Karpas-422 (cell line): ENCODE measurements around the gene KCNAB3. TPM values are rescaled to one million over a fixed set of nuclear protein-coding genes. Genes with fewer than 3 reads are reported as not detected.

ENCODE experiments used
- DNase-seq: peaks from one replicate; pipeline ENCODE4 v3.0.0-alpha.2; 2015
- H2AFZ ChIP-seq: fragments of 200-600 bp; sonication (generic); 2 replicates; pipeline ENCODE4 v1.6.1; 2014; ENCODE audit warnings: antibody characterized with exemption, low read length, mixed read lengths
- H3K27ac ChIP-seq: fragments of 200-600 bp; sonication (generic); 2 replicates; pipeline ENCODE4 v1.5.1; 2014; ENCODE audit warnings: mild to moderate bottlenecking, low read length, moderate library complexity
- H3K27me3 ChIP-seq: fragments of 200-600 bp; sonication (generic); 2 replicates; pipeline ENCODE4 v1.6.1; 2014; ENCODE audit warnings: low read length, mixed read lengths
- H3K36me3 ChIP-seq: fragments of 200-600 bp; sonication (generic); 2 replicates; pipeline ENCODE4 v1.6.1; 2014; ENCODE audit warnings: low read length, mixed read lengths; ENCODE audit not compliant: insufficient read depth
- H3K4me1 ChIP-seq: fragments of 200-600 bp; sonication (generic); 2 replicates; pipeline ENCODE4 v1.6.1; 2014; ENCODE audit warnings: mild to moderate bottlenecking, low read length, mixed read lengths
- H3K4me2 ChIP-seq: fragments of 200-600 bp; sonication (generic); 2 replicates; pipeline ENCODE4 v1.6.1; 2014; ENCODE audit warnings: low read length, low read depth, mild to moderate bottlenecking; ENCODE audit not compliant: poor library complexity, severe bottlenecking
- H3K4me3 ChIP-seq: fragments of 200-600 bp; sonication (generic); 2 replicates; pipeline ENCODE4 v1.5.1; 2014; ENCODE audit warnings: mild to moderate bottlenecking, antibody characterized with exemption, low read length, mixed read lengths
- H3K79me2 ChIP-seq: fragments of 200-600 bp; sonication (generic); 2 replicates; pipeline ENCODE4 v1.6.1; 2014; ENCODE audit warnings: mild to moderate bottlenecking, low read length, mixed read lengths
- H3K9ac ChIP-seq: fragments of 200-600 bp; sonication (generic); 2 replicates; pipeline ENCODE4 v1.6.0; 2014; ENCODE audit warnings: low read length
- H3K9me2 ChIP-seq: fragments of 200-600 bp; sonication (generic), shearing (Covaris generic); replicated peaks from 2 replicates; pipeline ENCODE4 v1.6.0; 2014; ENCODE audit warnings: mild to moderate bottlenecking, low read length, moderate library complexity; ENCODE audit not compliant: insufficient read depth
- H3K9me3 ChIP-seq: fragments of 300-700, 200-600 bp; sonication (generic); 2 replicates; pipeline ENCODE4 v1.6.1; 2014; ENCODE audit warnings: low read length, mixed read lengths
- H4K20me1 ChIP-seq: fragments of 200-600 bp; sonication (generic); 2 replicates; pipeline ENCODE4 v1.6.1; 2014; ENCODE audit warnings: mild to moderate bottlenecking, antibody characterized with exemption, low read length, low read depth; ENCODE audit not compliant: insufficient read depth
- total RNA-seq: library from RNA; depleted of rRNA; stranded (reverse); fragments of >200 nt; shearing (Covaris generic); gene quantifications from 2 replicates; pipeline ENCODE4 v1.2.3, GENCODE V29; 2014; ENCODE audit warnings: low replicate concordance

Gene KCNAB3
- total RNA-seq, 1 experiment from 2014 or later: 10.0 TPM

GRCh38 chr17:7888184-7888920 is 41.3 kb downstream of the KCNAB3 start, which contains the start of gene CHD3:
CHD3 (plus strand) TSS chr17:7888789; CDS start chr17:7889001, 212 bp downstream.
- Histone ChIP-seq H3K9me2 (no peaks in the 10 kb centered on the region), H3K27ac (peak within 1 kb of the TSS; percentile 86), H2AFZ (no peak within 1 kb of the TSS), H3K36me3 (peaks cover 28% of the 10 kb centered on the region; the same call in 1 of the 2 replicates), H3K79me2 (peaks cover 60% of the 10 kb centered on the region), H3K9ac (peak within 1 kb of the TSS; percentile 97), H3K4me2 (peak within 1 kb of the TSS; percentile 99), H3K9me3 (no peaks in the 10 kb centered on the region), H3K4me3 (peak within 1 kb of the TSS; percentile 91), H4K20me1 (peaks cover 31% of the 10 kb centered on the region; the same call in 1 of the 2 replicates), H3K4me1 (peaks cover 35% of the 10 kb centered on the region), H3K27me3 (no peaks in the 10 kb centered on the region)
- DNase-seq: no peak

- H3K4me1 ChIP-seq: peaks cover 42% of the 10 kb centered on the region
These were observed 42.0 kb downstream of the KCNAB3 start for GRCh38 chr17:7887482-7888183.

GRCh38 chr17:7887038-7887481 is 42.6 kb downstream of the KCNAB3 start:
- Histone ChIP-seq H3K4me1 (peaks cover 48% of the 10 kb centered on the region), H3K79me2 (peaks cover 64% of the 10 kb centered on the region)

More at GRCh38 chr17:7887482-7888183, 42.0 kb downstream of the KCNAB3 start:
- Histone ChIP-seq H3K9me2 (no peaks in the 10 kb centered on the region), H3K27me3 (no peaks in the 10 kb centered on the region), H3K79me2 (peaks cover 62% of the 10 kb centered on the region), H2AFZ (no peak overlapping the region), H3K9ac (peak overlapping the region; percentile 97), H3K27ac (peak overlapping the region; percentile 86), H3K36me3 (peaks cover 28% of the 10 kb centered on the region; the same call in 1 of the 2 replicates), H3K4me3 (peak overlapping the region; percentile 91), H3K9me3 (no peaks in the 10 kb centered on the region), H3K4me2 (peak overlapping the region; percentile 99), H4K20me1 (peaks cover 31% of the 10 kb centered on the region; the same call in 1 of the 2 replicates)
- peak; percentile 91 for DNase-seq

GRCh38 chr17:7886227-7887037 is 43.2 kb downstream of the KCNAB3 start:
- Histone ChIP-seq H2AFZ (no peak overlapping the region), H3K27ac (peak overlapping the region; percentile 86), H3K9ac (peak overlapping the region; percentile 97), H3K9me3 (no peaks in the 10 kb centered on the region), H3K9me2 (no peaks in the 10 kb centered on the region), H4K20me1 (peaks cover 31% of the 10 kb centered on the region; the same call in 1 of the 2 replicates), H3K4me3 (peak overlapping the region; percentile 91), H3K27me3 (no peaks in the 10 kb centered on the region), H3K4me1 (peaks cover 54% of the 10 kb centered on the region), H3K36me3 (peaks cover 23% of the 10 kb centered on the region; the same call in 1 of the 2 replicates), H3K79me2 (peaks cover 61% of the 10 kb centered on the region), H3K4me2 (peak overlapping the region; percentile 99)
- DNase-seq: peak; percentile 66

More at GRCh38 chr17:7887038-7887481, 42.6 kb downstream of the KCNAB3 start:
- Histone ChIP-seq H3K36me3 (peaks cover 28% of the 10 kb centered on the region; the same call in 1 of the 2 replicates), H3K9me3 (no peaks in the 10 kb centered on the region), H3K9me2 (no peaks in the 10 kb centered on the region), H3K9ac (peak overlapping the region; percentile 97), H4K20me1 (peaks cover 31% of the 10 kb centered on the region; the same call in 1 of the 2 replicates), H2AFZ (no peak overlapping the region), H3K27me3 (no peaks in the 10 kb centered on the region), H3K27ac (peak overlapping the region; percentile 86), H3K4me2 (peak overlapping the region; percentile 99), H3K4me3 (peak overlapping the region; percentile 91)
- no peak for DNase-seq

GRCh38 chr17:7885367-7886226 is 44.1 kb downstream of the KCNAB3 start:
- DNase-seq: peak; percentile 77
- H4K20me1 ChIP-seq: peaks cover 31% of the 10 kb centered on the region; the same call in 1 of the 2 replicates
- H3K4me3 ChIP-seq: peak overlapping the region; percentile 91
- H3K36me3 ChIP-seq: peaks cover 15% of the 10 kb centered on the region; the same call in 1 of the 2 replicates
- H3K4me2 ChIP-seq: peak overlapping the region; percentile 99
- peaks cover 62% of the 10 kb centered on the region for H3K4me1 ChIP-seq
- H3K9me3 ChIP-seq: no peaks in the 10 kb centered on the region
- no peaks in the 10 kb centered on the region for H3K27me3 ChIP-seq
- H3K27ac ChIP-seq: peak overlapping the region; percentile 86
- peaks cover 59% of the 10 kb centered on the region for H3K79me2 ChIP-seq
- H3K9me2 ChIP-seq: no peaks in the 10 kb centered on the region
- no peak overlapping the region for H2AFZ ChIP-seq
- peak overlapping the region; percentile 97 for H3K9ac ChIP-seq

- H3K4me1 ChIP-seq: peaks cover 71% of the 10 kb centered on the region
- peak overlapping the region; percentile 91; the same call in 1 of the 2 replicates for H3K4me3 ChIP-seq
- H3K9ac ChIP-seq: peak overlapping the region; percentile 97
- peak overlapping the region; percentile 99 for H3K4me2 ChIP-seq
- DNase-seq: peak; percentile 82
- peaks cover 11% of the 10 kb centered on the region; the same call in 1 of the 2 replicates for H3K36me3 ChIP-seq
- H3K9me2 ChIP-seq: no peaks in the 10 kb centered on the region
- peaks cover 31% of the 10 kb centered on the region; the same call in 1 of the 2 replicates for H4K20me1 ChIP-seq
- no peaks in the 10 kb centered on the region for H3K27me3 ChIP-seq
- peak overlapping the region; percentile 99 for H3K27ac ChIP-seq
- H3K9me3 ChIP-seq: no peaks in the 10 kb centered on the region
- no peak overlapping the region for H2AFZ ChIP-seq
- peaks cover 53% of the 10 kb centered on the region for H3K79me2 ChIP-seq
These were observed 44.9 kb downstream of the KCNAB3 start for GRCh38 chr17:7884581-7885366.
